SU-DHL-6 (cell line): ENCODE measurements around the gene NDUFS7.

Source experiments
- H2AFZ ChIP-seq: fragments of 200-600 bp; sonication (generic); 2 replicates; pipeline ENCODE4 v1.6.1; 2014; ENCODE audit warnings: low read depth, mild to moderate bottlenecking, moderate library complexity, mixed read lengths, antibody characterized with exemption, low read length; ENCODE audit not compliant: severe bottlenecking
- H3F3A ChIP-seq: fragments of 200-600 bp; shearing (Covaris generic); 2 replicates; pipeline ENCODE4 v1.6.0; 2016; ENCODE audit warnings: antibody characterized with exemption, mild to moderate bottlenecking; ENCODE audit not compliant: insufficient read depth
- H3K27ac ChIP-seq: fragments of 200-600 bp; sonication (generic); 2 replicates; pipeline ENCODE4 v1.5.1; 2016; ENCODE audit warnings: low read depth, mild to moderate bottlenecking, low read length, moderate library complexity, mixed read lengths
- H3K27me3 ChIP-seq: fragments of 200-600 bp; sonication (generic), shearing (Covaris generic); 2 replicates; pipeline ENCODE4 v1.6.0; 2014; ENCODE audit warnings: mild to moderate bottlenecking, low read length
- H3K36me3 ChIP-seq: fragments of 200-600 bp; sonication (generic); 2 replicates; pipeline ENCODE4 v1.6.1; 2014; ENCODE audit warnings: mild to moderate bottlenecking, low read length, mixed read lengths
- H3K4me2 ChIP-seq: fragments of 300-600, 200-600 bp; shearing (Covaris generic), sonication (generic); 2 replicates; pipeline ENCODE4 v1.6.0; 2014; ENCODE audit warnings: low read length, low read depth, mild to moderate bottlenecking; ENCODE audit not compliant: poor library complexity, severe bottlenecking
- H3K4me3 ChIP-seq: fragments of 200-600 bp; sonication (generic); 2 replicates; pipeline ENCODE4 v1.5.1; 2014; ENCODE audit warnings: antibody characterized with exemption, low read length, mild to moderate bottlenecking, mixed read lengths; ENCODE audit not compliant: insufficient read depth, poor library complexity, severe bottlenecking
- H3K79me2 ChIP-seq: fragments of 200-600 bp; sonication (generic); 2 replicates; pipeline ENCODE4 v1.6.1; 2014; ENCODE audit warnings: mild to moderate bottlenecking, low read length, moderate library complexity; ENCODE audit not compliant: insufficient read depth
- H3K9ac ChIP-seq: fragments of 200-600 bp; sonication (generic); 2 replicates; pipeline ENCODE4 v1.7.0; 2014; ENCODE audit warnings: mild to moderate bottlenecking, low read length
- H3K9me2 ChIP-seq: fragments of 200-600 bp; sonication (generic); replicated peaks from 2 replicates; pipeline ENCODE4 v1.6.1; 2014; ENCODE audit warnings: low read length; ENCODE audit not compliant: insufficient read depth
- H3K9me3 ChIP-seq: fragments of 200-600 bp; sonication (generic); 2 replicates; pipeline ENCODE4 v1.6.1; 2014; ENCODE audit warnings: low read length, mixed read lengths; ENCODE audit not compliant: insufficient read depth
- H4K20me1 ChIP-seq: fragments of 200-600 bp; sonication (generic); 2 replicates; pipeline ENCODE4 v1.6.1; 2014; ENCODE audit warnings: low read depth, mild to moderate bottlenecking, antibody characterized with exemption, low read length, moderate library complexity, mixed read lengths
- CTCF ChIP-seq: fragments of 200-600 bp; sonication (generic); IDR thresholded peaks from one replicate; pipeline ENCODE4 v1.5.1; 2017; ENCODE audit warnings: antibody characterized with exemption, mild to moderate bottlenecking, low read length, moderate library complexity; ENCODE audit not compliant: insufficient read depth, poor library complexity, severe bottlenecking
- EZH2phosphoT487 ChIP-seq: fragments of 200-600 bp; sonication (generic), shearing (Covaris generic); conservative IDR thresholded peaks from 2 replicates; pipeline ENCODE4 v1.6.1; 2018; ENCODE audit warnings: mild to moderate bottlenecking, antibody characterized with exemption, low read length, moderate library complexity, mixed read lengths

The NDUFS7 gene

DNA sequence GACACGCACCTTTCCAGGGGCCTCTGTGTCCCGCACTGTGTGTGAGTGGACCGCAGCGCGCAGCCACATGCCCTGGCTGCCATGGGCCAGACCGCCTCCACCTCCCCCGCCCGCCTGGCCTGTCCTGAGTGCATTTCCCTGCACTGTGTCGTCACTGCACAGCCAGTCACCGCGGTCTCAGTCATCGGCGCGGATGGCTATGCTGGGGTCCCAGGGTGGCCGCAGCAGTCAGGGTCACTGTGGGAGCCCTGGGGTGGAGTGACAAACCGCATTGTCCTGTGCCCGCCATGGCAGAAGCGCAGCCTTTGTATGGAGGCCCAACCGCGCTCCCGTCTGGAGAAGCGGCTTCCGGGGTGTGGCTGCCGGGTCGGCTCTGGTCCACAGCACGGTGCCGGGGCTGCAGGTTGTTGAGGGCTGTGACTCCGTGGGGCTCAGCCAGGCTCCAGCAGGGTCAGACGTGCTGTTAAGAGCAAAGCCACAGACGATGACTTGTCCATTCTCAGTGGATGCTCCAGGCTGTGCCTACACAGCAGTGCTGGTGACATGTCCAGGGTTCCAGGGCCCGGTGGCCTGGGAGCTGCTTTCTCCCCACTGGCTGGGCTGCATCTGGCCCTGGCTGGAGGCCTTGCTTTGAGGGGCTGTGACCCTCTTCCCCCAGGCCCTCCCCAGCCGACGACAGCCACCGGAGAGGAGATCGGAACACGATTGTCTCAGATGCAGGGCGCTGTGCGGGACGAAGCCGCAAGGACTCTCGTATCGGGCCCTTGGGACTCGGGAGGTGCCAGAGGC, 6.3 kb upstream of the NDUFS7 start:
- H3K4me2 ChIP-seq, result no peak overlapping the region
- no peak overlapping the region for H2AFZ ChIP-seq
- no peaks in the 10 kb centered on the region for H3F3A ChIP-seq
- no peak overlapping the region for H3K9ac ChIP-seq
- H3K9me3 ChIP-seq, result no peaks in the 10 kb centered on the region
- no peak overlapping the region for H3K4me3 ChIP-seq
- no peaks in the 10 kb centered on the region for H3K9me2 ChIP-seq
- H3K36me3 ChIP-seq, result no peaks in the 10 kb centered on the region
- TF ChIP-seq EZH2phosphoT487 (no peak), CTCF (no peak)
- no peaks in the 10 kb centered on the region for H3K79me2 ChIP-seq
- no peaks in the 10 kb centered on the region for H3K27me3 ChIP-seq
- H4K20me1 ChIP-seq, result no peaks in the 10 kb centered on the region
- no peak overlapping the region for H3K27ac ChIP-seq

- TF ChIP-seq CTCF (no peak), EZH2phosphoT487 (no peak)
- Histone ChIP-seq H3K4me2 (no peak overlapping the region), H3K9ac (no peak overlapping the region), H3F3A (no peaks in the 10 kb centered on the region), H3K9me2 (no peaks in the 10 kb centered on the region), H3K79me2 (no peaks in the 10 kb centered on the region), H3K4me3 (no peak overlapping the region), H3K27me3 (no peaks in the 10 kb centered on the region), H3K9me3 (no peaks in the 10 kb centered on the region), H4K20me1 (no peaks in the 10 kb centered on the region), H2AFZ (no peak overlapping the region), H3K27ac (no peak overlapping the region), H3K36me3 (no peaks in the 10 kb centered on the region)
Observed at GRCh38 chr19:1377965-1378785, 5.5 kb upstream of the NDUFS7 start.

GRCh38 chr19:1379126-1379905, 4.4 kb upstream of the NDUFS7 start:
- H4K20me1 ChIP-seq, result no peaks in the 10 kb centered on the region
- no peak overlapping the region for H2AFZ ChIP-seq
- no peak overlapping the region for H3K4me3 ChIP-seq
- H3K9me3 ChIP-seq, result no peaks in the 10 kb centered on the region
- no peaks in the 10 kb centered on the region for H3F3A ChIP-seq
- H3K27ac ChIP-seq, result no peak overlapping the region
- H3K36me3 ChIP-seq, result no peaks in the 10 kb centered on the region
- no peaks in the 10 kb centered on the region for H3K9me2 ChIP-seq
- H3K4me2 ChIP-seq, result no peak overlapping the region
- TF ChIP-seq CTCF (no peak), EZH2phosphoT487 (no peak)
- peaks cover 5% of the 10 kb centered on the region for H3K79me2 ChIP-seq
- H3K9ac ChIP-seq, result no peak overlapping the region
- H3K27me3 ChIP-seq, result no peaks in the 10 kb centered on the region
